WERI-Rb-1 (cell line): ENCODE results near the gene OGDHL.

Source experiments
- DNase-seq: peaks from one replicate; pipeline ENCODE4 v3.0.0-alpha.2; 2020
- H3K27ac ChIP-seq: fragments of 250-450 bp; sonication (Bioruptor Pico); 2 replicates; pipeline ENCODE4 v1.5.1; 2020; ENCODE audit warnings: mild to moderate bottlenecking, moderate library complexity
- H3K27me3 ChIP-seq: fragments of 250-450 bp; sonication (Bioruptor Pico); 2 replicates; pipeline ENCODE4 v1.5.1; 2021; ENCODE audit warnings: mild to moderate bottlenecking, low read depth, moderate library complexity; ENCODE audit not compliant: insufficient read depth, severe bottlenecking
- H3K36me3 ChIP-seq: fragments of 250-450 bp; sonication (Bioruptor Pico); 2 replicates; pipeline ENCODE4 v1.5.1; 2020; ENCODE audit warnings: mild to moderate bottlenecking, moderate library complexity
- H3K4me3 ChIP-seq: 2 replicates; pipeline ENCODE4 v1.5.1; 2011; ENCODE audit warnings: low read depth, mild to moderate bottlenecking, control low read depth, low read length
- H3K9me3 ChIP-seq: fragments of 250-450 bp; sonication (Bioruptor Pico); 2 replicates; pipeline ENCODE4 v1.5.1; 2021; ENCODE audit warnings: mild to moderate bottlenecking, moderate library complexity; ENCODE audit not compliant: severe bottlenecking
- TF ChIP-seq, protein P1 (sequence below): IDR thresholded peaks from 2 replicates; pipeline ENCODE4 v1.5.1; 2011; ENCODE audit warnings: low read depth, mild to moderate bottlenecking, control low read depth, inconsistent platforms, low read length

Gene OGDHL

DNA sequence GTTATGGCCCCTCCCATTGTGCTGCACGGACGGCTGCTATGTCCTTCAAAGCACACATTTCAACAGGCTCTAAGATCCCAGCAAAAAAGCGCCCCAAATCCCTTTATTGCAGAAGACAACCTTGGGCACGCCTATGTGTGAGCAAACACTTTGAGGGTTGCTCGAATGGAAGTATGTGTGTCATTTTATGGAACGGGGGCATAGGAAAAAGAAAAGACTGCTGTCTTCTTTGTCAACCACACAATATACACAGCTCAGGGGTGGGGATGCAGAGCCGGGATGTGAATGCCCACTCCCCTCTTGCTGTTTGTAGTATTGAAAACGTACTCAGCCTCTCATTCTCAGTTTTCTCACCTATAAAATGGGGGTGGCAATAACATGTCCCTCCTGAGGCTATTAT, 50.6 kb downstream of the OGDHL start:
- Histone ChIP-seq H3K4me3 (no peak overlapping the region), H3K9me3 (no peaks in the 10 kb centered on the region), H3K27ac (no peak overlapping the region), H3K36me3 (no peaks in the 10 kb centered on the region), H3K27me3 (no peaks in the 10 kb centered on the region)
- TF ChIP-seq, protein P1, sequence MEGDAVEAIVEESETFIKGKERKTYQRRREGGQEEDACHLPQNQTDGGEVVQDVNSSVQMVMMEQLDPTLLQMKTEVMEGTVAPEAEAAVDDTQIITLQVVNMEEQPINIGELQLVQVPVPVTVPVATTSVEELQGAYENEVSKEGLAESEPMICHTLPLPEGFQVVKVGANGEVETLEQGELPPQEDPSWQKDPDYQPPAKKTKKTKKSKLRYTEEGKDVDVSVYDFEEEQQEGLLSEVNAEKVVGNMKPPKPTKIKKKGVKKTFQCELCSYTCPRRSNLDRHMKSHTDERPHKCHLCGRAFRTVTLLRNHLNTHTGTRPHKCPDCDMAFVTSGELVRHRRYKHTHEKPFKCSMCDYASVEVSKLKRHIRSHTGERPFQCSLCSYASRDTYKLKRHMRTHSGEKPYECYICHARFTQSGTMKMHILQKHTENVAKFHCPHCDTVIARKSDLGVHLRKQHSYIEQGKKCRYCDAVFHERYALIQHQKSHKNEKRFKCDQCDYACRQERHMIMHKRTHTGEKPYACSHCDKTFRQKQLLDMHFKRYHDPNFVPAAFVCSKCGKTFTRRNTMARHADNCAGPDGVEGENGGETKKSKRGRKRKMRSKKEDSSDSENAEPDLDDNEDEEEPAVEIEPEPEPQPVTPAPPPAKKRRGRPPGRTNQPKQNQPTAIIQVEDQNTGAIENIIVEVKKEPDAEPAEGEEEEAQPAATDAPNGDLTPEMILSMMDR, result no peak
- DNase-seq, result no peak

DNA sequence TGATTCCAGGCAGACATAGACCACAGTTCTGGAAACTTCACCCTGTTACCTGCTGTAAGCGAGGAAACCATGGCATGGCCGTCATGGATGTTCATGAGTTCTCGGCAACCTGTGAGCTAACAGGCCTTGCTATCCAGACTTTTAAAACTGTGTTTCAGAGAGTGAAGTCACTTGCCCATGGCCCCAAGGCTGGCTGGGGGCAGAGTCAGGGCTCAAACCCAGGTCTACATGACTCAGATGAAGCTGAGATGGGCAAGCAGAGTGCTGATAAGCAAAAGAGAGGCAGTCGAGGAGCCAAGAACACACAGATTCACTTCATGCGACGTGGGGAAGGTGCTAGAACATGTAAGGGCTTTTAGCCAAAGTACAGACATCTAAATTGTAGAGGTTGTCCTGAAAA, 51.2 kb downstream of the OGDHL start:
- H3K36me3 ChIP-seq, result no peaks in the 10 kb centered on the region
- H3K9me3 ChIP-seq, result no peaks in the 10 kb centered on the region
- no peak for DNase-seq
- no peak overlapping the region for H3K4me3 ChIP-seq
- no peak overlapping the region for H3K27ac ChIP-seq
- TF ChIP-seq, protein P1, result no peak
- no peaks in the 10 kb centered on the region for H3K27me3 ChIP-seq

DNA sequence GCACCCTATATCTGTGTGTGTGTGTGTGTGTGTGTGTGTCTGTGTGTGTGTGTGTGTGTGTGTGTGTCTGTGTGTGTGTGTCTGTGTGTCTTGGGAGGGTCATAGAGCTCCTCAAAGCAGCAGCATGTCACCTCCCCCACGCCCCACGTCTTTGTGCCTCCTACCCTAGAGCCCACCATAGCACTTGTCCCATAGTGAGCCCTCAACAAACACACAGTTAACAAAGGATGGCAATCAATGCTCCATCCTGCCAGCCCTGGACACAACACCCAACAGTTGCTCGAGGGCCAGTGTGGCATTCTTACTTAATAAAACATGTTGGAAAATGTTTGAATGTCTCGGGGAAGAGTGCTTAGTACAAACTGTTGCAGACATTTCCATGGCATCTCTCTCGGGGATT, 52.2 kb downstream of the OGDHL start:
- Histone ChIP-seq H3K4me3 (no peak overlapping the region), H3K27ac (no peak overlapping the region), H3K36me3 (no peaks in the 10 kb centered on the region), H3K27me3 (no peaks in the 10 kb centered on the region), H3K9me3 (no peaks in the 10 kb centered on the region)
- DNase-seq, result no peak
- TF ChIP-seq, protein P1, result no peak

- Histone ChIP-seq H3K27ac (no peak overlapping the region), H3K36me3 (no peaks in the 10 kb centered on the region), H3K9me3 (no peaks in the 10 kb centered on the region), H3K4me3 (no peak overlapping the region), H3K27me3 (no peaks in the 10 kb centered on the region)
- TF ChIP-seq, protein P1, result no peak
- no peak for DNase-seq
Observed at GRCh38 chr10:49707585-49707984, 54.5 kb downstream of the OGDHL start.

DNA sequence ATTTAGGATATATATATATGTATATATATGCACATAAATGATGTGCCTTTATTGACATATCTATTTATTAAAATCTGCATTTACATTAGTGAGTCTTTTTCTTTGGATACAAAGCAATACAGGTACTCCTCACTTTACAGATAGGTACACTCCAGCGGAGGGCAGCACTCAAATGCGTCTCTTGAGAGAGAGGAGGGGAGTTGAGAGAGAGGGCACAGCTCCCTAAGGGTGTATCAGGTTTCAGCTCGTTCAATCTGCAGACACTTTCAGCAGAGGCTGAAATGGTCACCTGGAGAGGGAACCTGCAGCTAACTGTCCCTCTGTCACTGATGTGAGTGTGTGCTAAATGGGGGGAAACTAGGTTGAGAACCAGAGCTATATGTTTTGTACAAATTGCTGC, 61.1 kb downstream of the OGDHL start:
- H3K4me3 ChIP-seq, result no peak overlapping the region
- TF ChIP-seq, protein P1, result no peak
- H3K36me3 ChIP-seq, result no peaks in the 10 kb centered on the region
- H3K27me3 ChIP-seq, result no peaks in the 10 kb centered on the region
- no peaks in the 10 kb centered on the region for H3K9me3 ChIP-seq
- peak; percentile 9 for DNase-seq
- H3K27ac ChIP-seq, result no peak overlapping the region

DNA sequence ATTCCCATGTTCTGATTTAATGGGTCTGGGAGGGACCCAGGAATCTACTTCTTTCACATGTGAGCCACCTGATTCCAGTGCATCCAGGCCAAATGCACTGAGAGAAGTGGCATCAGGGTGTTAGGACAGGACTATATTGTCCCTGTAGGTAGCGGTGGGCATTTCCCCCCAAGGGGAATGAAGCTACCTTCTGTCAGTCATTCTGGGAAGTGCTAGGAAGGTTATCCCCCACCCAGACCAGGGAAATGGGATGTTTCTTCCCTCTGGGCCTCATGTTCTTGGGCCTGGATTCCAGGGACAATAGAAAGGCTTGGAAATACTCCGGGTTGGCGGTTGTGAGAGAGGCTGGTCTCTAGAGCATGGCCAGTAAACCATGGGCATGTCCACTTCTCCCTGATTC, 61.9 kb downstream of the OGDHL start:
- Histone ChIP-seq H3K27ac (no peak overlapping the region), H3K27me3 (no peaks in the 10 kb centered on the region), H3K9me3 (no peaks in the 10 kb centered on the region), H3K4me3 (no peak overlapping the region), H3K36me3 (no peaks in the 10 kb centered on the region)
- DNase-seq, result no peak
- TF ChIP-seq, protein P1, result no peak
